Calu3 (cell line): ENCODE data around the gene SERPINC1. TPM values are rescaled to one million over a fixed set of nuclear protein-coding genes. Genes with fewer than 3 reads are reported as not detected.

ENCODE experiments used
- BruUV-seq: library from RNA; stranded (reverse); fragments of 400-500 nt; replicated peaks from 2 replicates; lab custom pipeline; 2021; lab: Mats Ljungman, UMichigan
- CTCF ChIA-PET: fragments of 300-600 bp; sonication (Branson Sonifier 250); formaldehyde crosslinking; loops from one replicate; lab custom pipeline; 2022; ENCODE audit warnings: antibody characterized with exemption; lab: Charles Lee
- DNase-seq: peaks from one replicate; pipeline ENCODE4 v3.0.0; 2022
- H3K27ac Mint-ChIP-seq: one replicate; pipeline ENCODE4 v1.8.0; 2022; ENCODE audit warnings: mixed read lengths; ENCODE audit not compliant: unreplicated experiment
- H3K27me3 Mint-ChIP-seq: one replicate; pipeline ENCODE4 v1.8.0; 2022; ENCODE audit warnings: mixed read lengths; ENCODE audit not compliant: unreplicated experiment
- H3K36me3 Mint-ChIP-seq: one replicate; pipeline ENCODE4 v1.8.0; 2022; ENCODE audit warnings: mild to moderate bottlenecking, moderate library complexity, mixed read lengths; ENCODE audit not compliant: insufficient read depth, unreplicated experiment
- H3K4me1 Mint-ChIP-seq: one replicate; pipeline ENCODE4 v1.8.0; 2022; ENCODE audit warnings: mild to moderate bottlenecking, low read depth, mixed read lengths; ENCODE audit not compliant: unreplicated experiment
- H3K4me3 Mint-ChIP-seq: one replicate; pipeline ENCODE4 v1.8.0; 2022; ENCODE audit warnings: mild to moderate bottlenecking, low read depth, moderate library complexity, mixed read lengths; ENCODE audit not compliant: unreplicated experiment
- H3K9me3 Mint-ChIP-seq: one replicate; pipeline ENCODE4 v1.8.0; 2022; ENCODE audit warnings: low read depth, mixed read lengths; ENCODE audit not compliant: unreplicated experiment
- intact Hi-C: fragments of 100-400 bp; cut with micrococcal nuclease; formaldehyde crosslinking; loops from one replicate; pipeline ENCODE4 v1.10.0; 2022; ENCODE audit not compliant: unreplicated experiment
- total RNA-seq: library from RNA; stranded (reverse); gene quantifications from 2 replicates; pipeline ENCODE4 v1.2.3, GENCODE V29; 2022
- TF ChIP-seq, protein P1 (sequence below): fragments of 200-600 bp; IDR thresholded peaks from one replicate; pipeline ENCODE4 v1.8.0; 2022; ENCODE audit warnings: antibody characterized with exemption; ENCODE audit not compliant: unreplicated experiment

Gene SERPINC1
- total RNA-seq, 1 experiment from 2014 or later, result 0.59 TPM

DNA sequence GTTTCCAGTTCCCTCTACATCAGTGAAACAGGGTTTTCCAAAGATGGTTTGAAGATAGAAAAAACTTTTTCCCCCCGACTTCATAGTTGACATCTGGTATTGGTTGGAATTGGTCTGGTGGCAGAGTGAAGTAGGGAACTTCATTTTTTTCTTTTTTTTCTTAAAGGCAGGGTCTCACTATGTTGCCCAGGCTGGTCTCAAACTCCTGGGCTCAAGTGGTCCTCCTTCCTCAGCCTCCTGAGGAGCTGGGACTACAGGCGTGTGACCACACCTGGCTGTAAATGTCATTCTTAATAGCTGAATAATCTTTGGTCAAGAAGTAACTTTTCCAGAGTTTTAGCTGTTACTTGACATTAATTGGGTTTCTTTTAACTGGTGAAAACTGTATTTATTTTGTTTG is 27.2 kb downstream of the SERPINC1 start:
- Mint-ChIP-seq H3K27ac (no peak overlapping the region), H3K27me3 (no peaks in the 10 kb centered on the region), H3K36me3 (no peaks in the 10 kb centered on the region), H3K4me3 (no peak overlapping the region), H3K9me3 (no peaks in the 10 kb centered on the region), H3K4me1 (no peaks in the 10 kb centered on the region)
- BruUV-seq, result no TSS peak
- intact Hi-C loops, result no loop called here
- CTCF ChIA-PET, result interaction anchor here (0.5 kb wide), 1 partner anchor 498 kb away, joined by 3 read pairs; no protein-coding TSS in a partner anchor
- DNase-seq, result no peak
- TF ChIP-seq, protein P1, sequence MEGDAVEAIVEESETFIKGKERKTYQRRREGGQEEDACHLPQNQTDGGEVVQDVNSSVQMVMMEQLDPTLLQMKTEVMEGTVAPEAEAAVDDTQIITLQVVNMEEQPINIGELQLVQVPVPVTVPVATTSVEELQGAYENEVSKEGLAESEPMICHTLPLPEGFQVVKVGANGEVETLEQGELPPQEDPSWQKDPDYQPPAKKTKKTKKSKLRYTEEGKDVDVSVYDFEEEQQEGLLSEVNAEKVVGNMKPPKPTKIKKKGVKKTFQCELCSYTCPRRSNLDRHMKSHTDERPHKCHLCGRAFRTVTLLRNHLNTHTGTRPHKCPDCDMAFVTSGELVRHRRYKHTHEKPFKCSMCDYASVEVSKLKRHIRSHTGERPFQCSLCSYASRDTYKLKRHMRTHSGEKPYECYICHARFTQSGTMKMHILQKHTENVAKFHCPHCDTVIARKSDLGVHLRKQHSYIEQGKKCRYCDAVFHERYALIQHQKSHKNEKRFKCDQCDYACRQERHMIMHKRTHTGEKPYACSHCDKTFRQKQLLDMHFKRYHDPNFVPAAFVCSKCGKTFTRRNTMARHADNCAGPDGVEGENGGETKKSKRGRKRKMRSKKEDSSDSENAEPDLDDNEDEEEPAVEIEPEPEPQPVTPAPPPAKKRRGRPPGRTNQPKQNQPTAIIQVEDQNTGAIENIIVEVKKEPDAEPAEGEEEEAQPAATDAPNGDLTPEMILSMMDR, result no peak

DNA sequence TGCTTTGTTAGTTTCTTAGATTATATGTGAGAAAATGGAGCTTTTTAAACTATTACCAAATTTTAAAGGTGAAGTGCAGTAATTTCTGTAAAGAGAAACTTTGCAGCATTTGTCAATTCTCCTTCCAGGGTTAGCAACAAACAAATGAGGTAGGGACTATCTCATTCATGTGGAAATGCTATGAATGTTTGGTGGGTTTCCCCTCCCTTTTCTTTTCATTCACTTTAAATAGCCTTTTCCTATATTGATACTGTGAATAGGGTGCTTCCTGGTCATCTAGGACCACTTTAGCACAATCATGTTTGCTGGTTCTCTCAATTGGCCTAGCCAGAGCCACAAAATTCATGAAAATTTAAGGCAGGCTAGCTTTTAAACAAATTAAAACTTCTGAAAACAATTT is 28.4 kb downstream of the SERPINC1 start:
- H3K27me3 Mint-ChIP-seq, result no peaks in the 10 kb centered on the region
- TF ChIP-seq, protein P1, result no peak
- CTCF ChIA-PET, result no interaction called here
- no peak overlapping the region for H3K27ac Mint-ChIP-seq
- intact Hi-C loops, result no loop called here
- BruUV-seq, result no TSS peak
- no peak overlapping the region for H3K4me3 Mint-ChIP-seq
- H3K36me3 Mint-ChIP-seq, result no peaks in the 10 kb centered on the region
- no peak for DNase-seq
- H3K4me1 Mint-ChIP-seq, result no peaks in the 10 kb centered on the region
- H3K9me3 Mint-ChIP-seq, result no peaks in the 10 kb centered on the region

DNA sequence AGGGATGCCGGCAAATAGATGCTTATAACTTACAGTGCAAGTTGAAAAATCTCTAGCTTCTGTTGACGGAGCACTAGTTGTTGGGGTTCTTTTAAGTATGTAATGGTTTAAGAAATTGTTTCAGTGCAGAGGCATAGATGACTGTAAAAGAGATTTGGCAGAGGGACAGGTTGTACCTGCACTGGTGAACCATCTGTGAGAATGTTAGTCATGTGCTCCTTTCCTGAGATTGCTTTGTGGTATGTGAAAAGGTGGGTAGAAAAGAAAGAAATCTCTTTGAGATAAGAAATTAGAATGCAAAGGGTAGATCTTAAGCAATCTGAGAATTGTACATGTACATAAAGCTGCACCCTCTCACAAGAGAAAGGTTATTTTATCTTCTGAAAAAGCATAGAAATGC is 29.5 kb downstream of the SERPINC1 start:
- TF ChIP-seq, protein P1, result no peak
- DNase-seq, result no peak
- CTCF ChIA-PET, result no interaction called here
- Mint-ChIP-seq H3K4me1 (no peaks in the 10 kb centered on the region), H3K4me3 (no peak overlapping the region), H3K27ac (no peak overlapping the region), H3K9me3 (no peaks in the 10 kb centered on the region), H3K27me3 (no peaks in the 10 kb centered on the region), H3K36me3 (no peaks in the 10 kb centered on the region)
- intact Hi-C loops, result no loop called here
- no TSS peak for BruUV-seq

DNA sequence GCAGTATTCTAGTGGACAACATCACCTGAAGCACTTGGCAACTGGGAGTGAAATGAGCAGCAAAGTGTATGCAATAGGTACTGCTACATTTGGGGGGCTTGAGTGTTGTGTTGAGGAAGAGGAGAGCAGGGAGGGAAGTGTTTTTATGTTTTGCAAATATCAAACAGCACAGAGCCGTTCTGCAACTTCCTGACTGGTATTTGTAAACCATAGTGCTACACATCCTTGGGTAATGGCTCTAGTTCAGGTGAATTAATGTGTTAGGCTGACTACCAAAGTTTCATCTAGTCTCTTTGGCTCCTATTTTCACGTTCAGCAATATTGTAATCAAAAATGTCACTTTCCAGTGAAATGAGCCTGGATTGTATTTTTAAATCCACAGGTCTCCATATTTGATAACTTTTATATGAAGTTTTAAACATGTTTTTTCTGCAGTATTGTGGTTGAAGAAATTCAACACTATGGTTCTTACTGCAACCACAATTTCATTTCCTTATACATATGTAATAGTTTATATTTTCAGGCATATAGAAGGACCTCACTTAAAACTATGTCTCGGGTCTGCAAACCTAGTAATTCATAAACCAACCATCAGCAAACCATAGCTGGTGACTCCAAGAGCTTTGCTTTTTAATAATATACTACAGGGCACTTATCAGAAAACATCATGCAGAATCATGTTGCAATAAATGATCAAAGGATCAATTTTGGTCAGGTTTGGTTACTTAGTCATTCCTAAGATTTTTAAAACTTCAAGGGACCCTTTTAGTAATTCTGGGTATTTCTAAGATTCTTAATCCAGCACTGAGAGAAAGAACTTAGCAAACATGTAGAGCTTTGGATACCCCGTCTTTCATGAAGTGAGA is 30.1 kb downstream of the SERPINC1 start:
- H3K36me3 Mint-ChIP-seq, result no peaks in the 10 kb centered on the region
- no peaks in the 10 kb centered on the region for H3K27me3 Mint-ChIP-seq
- H3K27ac Mint-ChIP-seq, result no peak overlapping the region
- intact Hi-C loops, result no loop called here
- CTCF ChIA-PET, result no interaction called here
- BruUV-seq, result no TSS peak
- no peak for DNase-seq
- no peaks in the 10 kb centered on the region for H3K4me1 Mint-ChIP-seq
- TF ChIP-seq, protein P1, result no peak
- no peaks in the 10 kb centered on the region for H3K9me3 Mint-ChIP-seq
- H3K4me3 Mint-ChIP-seq, result no peak overlapping the region
